HepG2 (cell line): ENCODE results near the gene ZG16. TPM values are rescaled to one million over a fixed set of nuclear protein-coding genes. Genes with fewer than 3 reads are reported as not detected.

Experiments used
- CREM ChIP-seq, 2 experiments: sonication (generic) in 1 of 2; formaldehyde crosslinking in 1 of 2; IDR thresholded peaks; 2 replicates each; pipeline versions ENCODE4 v1.4.0 to v1.6.1; 2016 to 2020; ENCODE audit warnings: antibody characterized with exemption in 1 of 2, mild to moderate bottlenecking in 1 of 2, missing genetic modification reagents in 1 of 2
- FOXA1 ChIP-seq, 2 experiments: fragments of 450-650 bp in 1 of 2; sonication (generic) in 1 of 2; formaldehyde crosslinking in 1 of 2; IDR thresholded peaks; 2 replicates each; pipeline versions ENCODE4 v1.4.0 to v1.6.1; 2016 to 2020; ENCODE audit warnings: missing genetic modification reagents in 1 of 2
- IRF2 ChIP-seq: IDR thresholded peaks from 2 replicates; pipeline ENCODE4 v1.6.1; 2018; ENCODE audit warnings: missing genetic modification reagents, missing compliant biosample characterization
- MED1 ChIP-seq: sonication (generic); formaldehyde crosslinking; IDR thresholded peaks from 2 replicates; pipeline ENCODE4 v1.4.0; 2020; ENCODE audit warnings: missing genetic modification reagents
- MEIS2 ChIP-seq: sonication (generic); formaldehyde crosslinking; IDR thresholded peaks from 2 replicates; pipeline ENCODE4 v1.9.0; 2021; ENCODE audit warnings: mild to moderate bottlenecking, missing genetic modification reagents
- NFYC ChIP-seq: IDR thresholded peaks from 2 replicates; pipeline ENCODE4 v1.6.1; 2016; ENCODE audit warnings: missing genetic modification reagents, missing compliant biosample characterization
- PITX1 ChIP-seq: sonication (generic); formaldehyde crosslinking; IDR thresholded peaks from 2 replicates; pipeline ENCODE4 v1.5.1; 2020; ENCODE audit warnings: mild to moderate bottlenecking, missing genetic modification reagents
- POLR2G ChIP-seq: fragments of 200-400 bp; formaldehyde crosslinking; IDR thresholded peaks from 2 replicates; pipeline ENCODE4 v1.6.1; 2018; ENCODE audit warnings: mild to moderate bottlenecking, low read depth, low read length, moderate library complexity
- RBFOX2 ChIP-seq: fragments of 200-400 bp; formaldehyde crosslinking; IDR thresholded peaks from 2 replicates; pipeline ENCODE4 v1.6.1; 2017; ENCODE audit warnings: low read depth, mild to moderate bottlenecking, low read length
- SCMH1 ChIP-seq: sonication (generic); formaldehyde crosslinking; IDR thresholded peaks from 2 replicates; pipeline ENCODE4 v1.9.0; 2021; ENCODE audit warnings: missing genetic modification reagents, mild to moderate bottlenecking, borderline replicate concordance
- SKIL ChIP-seq: sonication (generic); formaldehyde crosslinking; IDR thresholded peaks from 2 replicates; pipeline ENCODE4 v1.8.0; 2022; ENCODE audit warnings: missing genetic modification reagents, mild to moderate bottlenecking, moderate library complexity, borderline replicate concordance
- SMARCC2 ChIP-seq: fragments of 450-650 bp; IDR thresholded peaks from 2 replicates; pipeline ENCODE4 v1.6.1; 2017; ENCODE audit warnings: antibody characterized with exemption, mild to moderate bottlenecking
- ZIK1 ChIP-seq: sonication (generic); formaldehyde crosslinking; IDR thresholded peaks from 2 replicates; pipeline ENCODE4 v1.5.0; 2020; ENCODE audit warnings: mild to moderate bottlenecking, low read depth, missing genetic modification reagents, borderline replicate concordance
- ZMYM4 ChIP-seq: sonication (generic); formaldehyde crosslinking; IDR thresholded peaks from 2 replicates; pipeline ENCODE4 v1.8.1; 2023; ENCODE audit warnings: mild to moderate bottlenecking, missing genetic modification reagents
- ZNF230 ChIP-seq: sonication (generic); formaldehyde crosslinking; IDR thresholded peaks from 2 replicates; pipeline ENCODE4 v1.4.0; 2020; ENCODE audit warnings: mild to moderate bottlenecking, missing genetic modification reagents
- ZNF253 ChIP-seq: sonication (generic); formaldehyde crosslinking; IDR thresholded peaks from 2 replicates; pipeline ENCODE4 v1.8.0; 2022; ENCODE audit warnings: mild to moderate bottlenecking, missing genetic modification reagents, borderline replicate concordance
- ZNF44 ChIP-seq: sonication (generic); formaldehyde crosslinking; IDR thresholded peaks from 2 replicates; pipeline ENCODE4 v1.5.1; 2020; ENCODE audit warnings: mild to moderate bottlenecking, missing genetic modification reagents
- ZNF503 ChIP-seq: sonication (generic); formaldehyde crosslinking; IDR thresholded peaks from 2 replicates; pipeline ENCODE4 v1.4.0; 2020; ENCODE audit warnings: missing genetic modification reagents
- ZNF543 ChIP-seq: sonication (generic); formaldehyde crosslinking; IDR thresholded peaks from 2 replicates; pipeline ENCODE4 v1.4.0; 2020; ENCODE audit warnings: mild to moderate bottlenecking, missing genetic modification reagents
- polyA plus RNA-seq, 8 experiments: library from polyadenylated mRNA; depleted of rRNA in 3 of 8; stranded (reverse) in 7 of 8; unstranded in 1 of 8; fragments of >200 nt; fragmentation: Illumina TruSeq in 4 of 8; extraction: Trizol in 4 of 8; gene quantifications; 2 replicates each; pipeline versions ENCODE4 v1.2.1 to v1.2.3, GENCODE V29; 2011 to 2016; ENCODE audit warnings: low read depth in 4 of 8, missing spikeins in 1 of 8, mixed read lengths in 1 of 8; ENCODE audit not compliant: insufficient read depth in 1 of 8
- total RNA-seq, 5 experiments: library from RNA; depleted of rRNA; stranded (reverse); fragments of >200 nt; fragmentation: Illumina TruSeq; extraction: Trizol; gene quantifications; 2 replicates each; pipeline ENCODE4 v1.2.3, GENCODE V29; 2016; ENCODE audit warnings: low read depth in 1 of 5
- TF ChIP-seq, protein P1 (sequence below): sonication (generic); formaldehyde crosslinking; IDR thresholded peaks from 2 replicates; pipeline ENCODE4 v1.9.0; 2021; ENCODE audit warnings: missing genetic modification reagents, borderline replicate concordance
- TF ChIP-seq, protein P2 (sequence below): IDR thresholded peaks from 2 replicates; pipeline ENCODE4 v1.6.1; 2016; ENCODE audit warnings: low read depth, control low read depth

ZG16 gene
- total and polyA plus RNA-seq, 2 of the 13 experiments (the other 11 are each of a cell fraction or from before 2014, with no cell fraction given), result 0.04 to 0.07 TPM

DNA sequence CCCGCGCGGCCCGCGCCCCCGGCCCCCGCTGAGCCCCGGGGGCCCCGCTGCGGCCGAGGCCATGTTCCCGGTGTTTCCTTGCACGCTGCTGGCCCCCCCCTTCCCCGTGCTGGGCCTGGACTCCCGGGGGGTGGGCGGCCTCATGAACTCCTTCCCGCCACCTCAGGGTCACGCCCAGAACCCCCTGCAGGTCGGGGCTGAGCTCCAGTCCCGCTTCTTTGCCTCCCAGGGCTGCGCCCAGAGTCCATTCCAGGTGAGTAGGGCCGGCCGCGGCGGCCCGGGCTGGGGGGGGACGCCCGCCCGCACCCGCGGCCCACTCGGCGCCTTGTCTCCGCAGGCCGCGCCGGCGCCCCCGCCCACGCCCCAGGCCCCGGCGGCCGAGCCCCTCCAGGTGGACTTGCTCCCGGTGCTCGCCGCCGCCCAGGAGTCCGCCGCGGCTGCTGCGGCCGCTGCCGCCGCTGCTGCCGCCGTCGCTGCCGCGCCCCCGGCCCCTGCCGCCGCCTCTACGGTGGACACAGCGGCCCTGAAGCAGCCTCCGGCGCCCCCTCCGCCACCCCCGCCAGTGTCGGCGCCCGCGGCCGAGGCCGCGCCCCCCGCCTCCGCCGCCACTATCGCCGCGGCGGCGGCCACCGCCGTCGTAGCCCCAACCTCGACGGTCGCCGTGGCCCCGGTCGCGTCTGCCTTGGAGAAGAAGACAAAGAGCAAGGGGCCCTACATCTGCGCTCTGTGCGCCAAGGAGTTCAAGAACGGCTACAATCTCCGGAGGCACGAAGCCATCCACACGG lies 28.8 kb downstream of the ZG16 start (continued):
- no peak for TF ChIP-seq IRF2 (CRISPR knock-in tag)
- TF ChIP-seq ZNF503, result no peak
- peak; percentile 70 for TF ChIP-seq RBFOX2
- no peak for TF ChIP-seq FOXA1 (IDR thresholded peaks at IDR 0.05)
- TF ChIP-seq FOXA1 (CRISPR knock-in tag; IDR thresholded peaks at IDR 0.05), result no peak
- no peak for TF ChIP-seq ZNF253
- no peak for TF ChIP-seq ZIK1 (CRISPR knock-in tag)
- no peak for TF ChIP-seq MEIS2 (CRISPR knock-in tag)
- TF ChIP-seq SKIL (CRISPR knock-in tag), result no peak
- no peak for TF ChIP-seq PITX1 (CRISPR knock-in tag)
- TF ChIP-seq POLR2G, result peak; percentile 74
- TF ChIP-seq NFYC, result no peak
- no peak for TF ChIP-seq ZNF44 (CRISPR knock-in tag)
- TF ChIP-seq, protein P1, sequence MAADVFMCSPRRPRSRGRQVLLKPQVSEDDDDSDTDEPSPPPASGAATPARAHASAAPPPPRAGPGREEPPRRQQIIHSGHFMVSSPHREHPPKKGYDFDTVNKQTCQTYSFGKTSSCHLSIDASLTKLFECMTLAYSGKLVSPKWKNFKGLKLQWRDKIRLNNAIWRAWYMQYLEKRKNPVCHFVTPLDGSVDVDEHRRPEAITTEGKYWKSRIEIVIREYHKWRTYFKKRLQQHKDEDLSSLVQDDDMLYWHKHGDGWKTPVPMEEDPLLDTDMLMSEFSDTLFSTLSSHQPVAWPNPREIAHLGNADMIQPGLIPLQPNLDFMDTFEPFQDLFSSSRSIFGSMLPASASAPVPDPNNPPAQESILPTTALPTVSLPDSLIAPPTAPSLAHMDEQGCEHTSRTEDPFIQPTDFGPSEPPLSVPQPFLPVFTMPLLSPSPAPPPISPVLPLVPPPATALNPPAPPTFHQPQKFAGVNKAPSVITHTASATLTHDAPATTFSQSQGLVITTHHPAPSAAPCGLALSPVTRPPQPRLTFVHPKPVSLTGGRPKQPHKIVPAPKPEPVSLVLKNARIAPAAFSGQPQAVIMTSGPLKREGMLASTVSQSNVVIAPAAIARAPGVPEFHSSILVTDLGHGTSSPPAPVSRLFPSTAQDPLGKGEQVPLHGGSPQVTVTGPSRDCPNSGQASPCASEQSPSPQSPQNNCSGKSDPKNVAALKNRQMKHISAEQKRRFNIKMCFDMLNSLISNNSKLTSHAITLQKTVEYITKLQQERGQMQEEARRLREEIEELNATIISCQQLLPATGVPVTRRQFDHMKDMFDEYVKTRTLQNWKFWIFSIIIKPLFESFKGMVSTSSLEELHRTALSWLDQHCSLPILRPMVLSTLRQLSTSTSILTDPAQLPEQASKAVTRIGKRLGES (CRISPR knock-in tag), result no peak
- no peak for TF ChIP-seq SMARCC2
- TF ChIP-seq ZNF543 (CRISPR knock-in tag), result no peak; the same call in 1 of the 2 replicates
- no peak for TF ChIP-seq ZNF230 (CRISPR knock-in tag)
- TF ChIP-seq CREM (IDR thresholded peaks at IDR 0.05), result no peak
- TF ChIP-seq CREM (CRISPR knock-in tag; IDR thresholded peaks at IDR 0.05), result no peak
- TF ChIP-seq, protein P2, sequence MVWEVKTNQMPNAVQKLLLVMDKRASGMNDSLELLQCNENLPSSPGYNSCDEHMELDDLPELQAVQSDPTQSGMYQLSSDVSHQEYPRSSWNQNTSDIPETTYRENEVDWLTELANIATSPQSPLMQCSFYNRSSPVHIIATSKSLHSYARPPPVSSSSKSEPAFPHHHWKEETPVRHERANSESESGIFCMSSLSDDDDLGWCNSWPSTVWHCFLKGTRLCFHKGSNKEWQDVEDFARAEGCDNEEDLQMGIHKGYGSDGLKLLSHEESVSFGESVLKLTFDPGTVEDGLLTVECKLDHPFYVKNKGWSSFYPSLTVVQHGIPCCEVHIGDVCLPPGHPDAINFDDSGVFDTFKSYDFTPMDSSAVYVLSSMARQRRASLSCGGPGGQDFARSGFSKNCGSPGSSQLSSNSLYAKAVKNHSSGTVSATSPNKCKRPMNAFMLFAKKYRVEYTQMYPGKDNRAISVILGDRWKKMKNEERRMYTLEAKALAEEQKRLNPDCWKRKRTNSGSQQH (CRISPR knock-in tag), result no peak
- no peak for TF ChIP-seq SCMH1 (CRISPR knock-in tag)
- 0 out of 2 replicates have a peak, but pooled peaks have one; percentile 24 for TF ChIP-seq MED1 (CRISPR knock-in tag)
- 0 out of 2 replicates have a peak, but pooled peaks have one; percentile 28 for TF ChIP-seq ZMYM4
